Osteocyte (in vitro differentiated cells): ENCODE measurements around the gene GPR132. TPM values are rescaled to one million over a fixed set of nuclear protein-coding genes. Genes with fewer than 3 reads are reported as not detected.

Experiments used
- DNase-seq: peaks from one replicate; pipeline ENCODE4 v3.0.0; 2021; ENCODE audit warnings: mixed read lengths; ENCODE audit not compliant: unreplicated experiment; ENCODE audit errors: extremely low spot score
- H3K27ac Mint-ChIP-seq: one replicate; pipeline ENCODE4 v1.8.0; 2021; ENCODE audit warnings: mild to moderate bottlenecking, mixed read lengths; ENCODE audit not compliant: unreplicated experiment
- H3K27me3 Mint-ChIP-seq: one replicate; pipeline ENCODE4 v1.8.0; 2021; ENCODE audit warnings: mixed read lengths; ENCODE audit not compliant: unreplicated experiment
- H3K36me3 Mint-ChIP-seq: one replicate; pipeline ENCODE4 v1.8.0; 2021; ENCODE audit warnings: mixed read lengths; ENCODE audit not compliant: unreplicated experiment
- H3K4me1 Mint-ChIP-seq: one replicate; pipeline ENCODE4 v1.8.0; 2021; ENCODE audit warnings: mixed read lengths; ENCODE audit not compliant: unreplicated experiment
- H3K4me3 Mint-ChIP-seq: one replicate; pipeline ENCODE4 v1.8.0; 2021; ENCODE audit warnings: mild to moderate bottlenecking, moderate library complexity, mixed read lengths; ENCODE audit not compliant: unreplicated experiment
- H3K9me3 Mint-ChIP-seq: one replicate; pipeline ENCODE4 v1.8.0; 2021; ENCODE audit warnings: mixed read lengths; ENCODE audit not compliant: unreplicated experiment
- total RNA-seq: library from RNA; stranded (reverse); gene quantifications from 2 replicates; pipeline ENCODE4 v1.2.1, GENCODE V29; 2021
- TF ChIP-seq, protein P1 (sequence below): fragments of 200-600 bp; sonication (generic); IDR thresholded peaks from 2 replicates; pipeline ENCODE4 v1.5.0; 2021; ENCODE audit warnings: antibody characterized with exemption, mild to moderate bottlenecking, moderate library complexity

The GPR132 gene
- total RNA-seq, 1 donor from 2014 or later = 0.24 TPM

- H3K27ac Mint-ChIP-seq = no peak overlapping the region
- no peak overlapping the region for H3K4me3 Mint-ChIP-seq
- H3K27me3 Mint-ChIP-seq = peaks cover 2% of the 10 kb centered on the region
- peak; percentile 84 for DNase-seq
- H3K36me3 Mint-ChIP-seq = no peaks in the 10 kb centered on the region
- no peaks in the 10 kb centered on the region for H3K9me3 Mint-ChIP-seq
- TF ChIP-seq, protein P1, sequence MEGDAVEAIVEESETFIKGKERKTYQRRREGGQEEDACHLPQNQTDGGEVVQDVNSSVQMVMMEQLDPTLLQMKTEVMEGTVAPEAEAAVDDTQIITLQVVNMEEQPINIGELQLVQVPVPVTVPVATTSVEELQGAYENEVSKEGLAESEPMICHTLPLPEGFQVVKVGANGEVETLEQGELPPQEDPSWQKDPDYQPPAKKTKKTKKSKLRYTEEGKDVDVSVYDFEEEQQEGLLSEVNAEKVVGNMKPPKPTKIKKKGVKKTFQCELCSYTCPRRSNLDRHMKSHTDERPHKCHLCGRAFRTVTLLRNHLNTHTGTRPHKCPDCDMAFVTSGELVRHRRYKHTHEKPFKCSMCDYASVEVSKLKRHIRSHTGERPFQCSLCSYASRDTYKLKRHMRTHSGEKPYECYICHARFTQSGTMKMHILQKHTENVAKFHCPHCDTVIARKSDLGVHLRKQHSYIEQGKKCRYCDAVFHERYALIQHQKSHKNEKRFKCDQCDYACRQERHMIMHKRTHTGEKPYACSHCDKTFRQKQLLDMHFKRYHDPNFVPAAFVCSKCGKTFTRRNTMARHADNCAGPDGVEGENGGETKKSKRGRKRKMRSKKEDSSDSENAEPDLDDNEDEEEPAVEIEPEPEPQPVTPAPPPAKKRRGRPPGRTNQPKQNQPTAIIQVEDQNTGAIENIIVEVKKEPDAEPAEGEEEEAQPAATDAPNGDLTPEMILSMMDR = no peak
- peaks cover 2% of the 10 kb centered on the region for H3K4me1 Mint-ChIP-seq
Observed at GRCh38 chr14:105060751-105061427, 4.3 kb downstream of the GPR132 start.

GRCh38 chr14:105059925-105060565, 5.2 kb downstream of the GPR132 start:
- TF ChIP-seq, protein P1 = no peak
- no peak overlapping the region for H3K27ac Mint-ChIP-seq
- H3K4me3 Mint-ChIP-seq = no peak overlapping the region
- no peaks in the 10 kb centered on the region for H3K36me3 Mint-ChIP-seq
- peaks cover 2% of the 10 kb centered on the region for H3K4me1 Mint-ChIP-seq
- no peaks in the 10 kb centered on the region for H3K9me3 Mint-ChIP-seq
- peaks cover 4% of the 10 kb centered on the region for H3K27me3 Mint-ChIP-seq
- no peak for DNase-seq

- no peaks in the 10 kb centered on the region for H3K36me3 Mint-ChIP-seq
- no peak overlapping the region for H3K4me3 Mint-ChIP-seq
- no peaks in the 10 kb centered on the region for H3K9me3 Mint-ChIP-seq
- H3K4me1 Mint-ChIP-seq = peaks cover 2% of the 10 kb centered on the region
- H3K27me3 Mint-ChIP-seq = peaks cover 4% of the 10 kb centered on the region
- TF ChIP-seq, protein P1 = no peak
- H3K27ac Mint-ChIP-seq = no peak overlapping the region
- DNase-seq = no peak
Observed at GRCh38 chr14:105059035-105059924, 6.0 kb downstream of the GPR132 start.

GRCh38 chr14:105058521-105059034, 6.7 kb downstream of the GPR132 start:
- Mint-ChIP-seq H3K4me3 (no peak overlapping the region), H3K36me3 (no peaks in the 10 kb centered on the region), H3K4me1 (peaks cover 2% of the 10 kb centered on the region), H3K27me3 (peaks cover 4% of the 10 kb centered on the region), H3K27ac (no peak overlapping the region), H3K9me3 (no peaks in the 10 kb centered on the region)
- no peak for DNase-seq
- TF ChIP-seq, protein P1 = no peak
